HepG2 (cell line): Measurements from ENCODE around the gene CFAP119. TPM values are rescaled to one million over a fixed set of nuclear protein-coding genes. Genes with fewer than 3 reads are reported as not detected.

Experiments
- ATAC-seq: fragments of 200-7000 bp; cut with Tn5 transposase; 3 replicates; pipeline ENCODE4 v1.9.1; 2020; ENCODE audit warnings: mild to moderate bottlenecking, moderate library complexity
- BruUV-seq: library from RNA; stranded (reverse); fragments of 400-500 nt; replicated peaks from 2 replicates; lab custom pipeline; 2021; lab: Mats Ljungman, UMichigan
- CTCF ChIA-PET: fragments of 300-600 bp; formaldehyde crosslinking; extraction: SDS; loops from one replicate; lab custom pipeline; 2021; ENCODE audit warnings: low total read pairs, inconsistent platforms, low intra/inter-chr PET ratio; lab: Yijun Ruan, JAX
- POLR2A ChIA-PET: fragments of 350-600 bp; sonication (Branson Sonifier 250); formaldehyde crosslinking; loops from one replicate; lab custom pipeline; 2020; ENCODE audit warnings: antibody characterized with exemption, inconsistent platforms; lab: Yijun Ruan, JAX
- DNase-seq: peaks from one replicate; pipeline ENCODE4 v3.0.0-alpha.2; 2015; ENCODE audit warnings: low spot score
- FAIRE-seq: peaks from 3 replicates; lab custom pipeline; 2011; peaks lifted over from hg19 to GRCh38; lab: Jason Lieb, UNC
- H2AFZ ChIP-seq: one replicate; pipeline ENCODE4 v1.6.1; 2011; ENCODE audit warnings: low read length, inconsistent platforms
- H3K27ac ChIP-seq: fragments of 300-600 bp; 3 replicates; pipeline ENCODE4 v1.8.0; 2011; ENCODE audit warnings: mixed run types, mild to moderate bottlenecking, mixed read lengths, low read length, inconsistent platforms; ENCODE audit not compliant: insufficient read depth; ENCODE audit errors: extremely low read length
- H3K27me3 ChIP-seq, 2 experiments: fragments of 200-600 bp in 1 of 2; 2 replicates in 1 of 2; 3 replicates in 1 of 2; pipeline versions ENCODE4 v1.6.0 to v1.8.0; 2011; ENCODE audit warnings: low read length in 2 of 2, mild to moderate bottlenecking in 2 of 2, moderate library complexity in 2 of 2, inconsistent platforms in 1 of 2; ENCODE audit not compliant: insufficient read depth in 2 of 2, control insufficient read depth in 1 of 2
- H3K36me3 ChIP-seq, 2 experiments: fragments of 200-600 bp in 1 of 2; replicated peaks in 1 of 2; 2 replicates in 1 of 2; 3 replicates in 1 of 2; pipeline versions ENCODE4 v1.5.1 to v1.8.0; 2011; ENCODE audit warnings: low read length in 2 of 2, inconsistent platforms in 1 of 2; ENCODE audit not compliant: insufficient read depth in 2 of 2, control insufficient read depth in 1 of 2
- H3K4me1 ChIP-seq: 2 replicates; pipeline ENCODE4 v1.5.1; 2012; ENCODE audit warnings: low read length, inconsistent platforms; ENCODE audit not compliant: insufficient read depth
- H3K4me2 ChIP-seq: 2 replicates; pipeline ENCODE4 v1.6.0; 2011; ENCODE audit warnings: low read depth, low read length, inconsistent platforms
- H3K4me3 ChIP-seq, 3 experiments: fragments of 200-600 bp in 1 of 3; sonication (generic), shearing (Covaris generic) in 1 of 3; replicated peaks in 1 of 3; 2 replicates each; pipeline ENCODE4 v1.5.1; 2011 to 2016; ENCODE audit warnings: low read length in 3 of 3, inconsistent platforms in 2 of 3, low read depth in 2 of 3, mild to moderate bottlenecking in 2 of 3, control low read depth in 1 of 3, mixed read lengths in 1 of 3; ENCODE audit not compliant: insufficient read depth in 1 of 3
- H3K79me2 ChIP-seq: one replicate; pipeline ENCODE4 v1.6.1; 2011; ENCODE audit warnings: low read length, inconsistent platforms; ENCODE audit not compliant: insufficient read depth
- H3K9ac ChIP-seq: 2 replicates; pipeline ENCODE4 v1.6.0; 2011; ENCODE audit warnings: mild to moderate bottlenecking, low read depth, low read length, inconsistent platforms; ENCODE audit not compliant: insufficient read depth
- H3K9me3 ChIP-seq: 2 replicates; pipeline ENCODE4 v1.5.1; 2012; ENCODE audit warnings: mild to moderate bottlenecking, low read length
- H4K20me1 ChIP-seq: 2 replicates; pipeline ENCODE4 v1.6.0; 2011; ENCODE audit warnings: inconsistent platforms, mild to moderate bottlenecking, low read length, moderate library complexity; ENCODE audit not compliant: insufficient read depth
- CREB1 ChIP-seq, 2 experiments: fragments of 450-650 bp in 1 of 2; IDR thresholded peaks; 2 replicates each; pipeline ENCODE4 v1.6.1; 2016 to 2017; ENCODE audit warnings: control low read depth in 1 of 2, mild to moderate bottlenecking in 1 of 2, missing compliant biosample characterization in 1 of 2, missing genetic modification characterization in 1 of 2
- NRL ChIP-seq: sonication (generic); formaldehyde crosslinking; IDR thresholded peaks from 2 replicates; pipeline ENCODE4 v1.5.0; 2020; ENCODE audit warnings: missing genetic modification reagents, mild to moderate bottlenecking, moderate library complexity, borderline replicate concordance
- RXRA ChIP-seq: sonication (generic); formaldehyde crosslinking; IDR thresholded peaks from 2 replicates; pipeline ENCODE4 v1.5.1; 2020; ENCODE audit warnings: missing genetic modification reagents
- ZBTB20 ChIP-seq: sonication (generic); formaldehyde crosslinking; IDR thresholded peaks from 2 replicates; pipeline ENCODE4 v1.8.1; 2023; ENCODE audit warnings: missing genetic modification reagents, low read depth, mild to moderate bottlenecking, borderline replicate concordance
- ZFP82 ChIP-seq: sonication (generic); formaldehyde crosslinking; IDR thresholded peaks from 2 replicates; pipeline ENCODE4 v1.5.1; 2020; ENCODE audit warnings: mild to moderate bottlenecking, missing genetic modification reagents, borderline replicate concordance
- WGBS: methylation state at CpG from one replicate; pipeline ENCODE4 v1.1.6; 2017; ENCODE audit warnings: low lambda C conversion rate; 5-methylcytosine and 5-hydroxymethylcytosine counted together
- in situ Hi-C: cut with HindIII; loops from 2 replicates; pipeline ENCODE4 v1.10.0; 2017; ENCODE audit warnings: low pct_unique_long_range_greater_than_20kb; ENCODE audit not compliant: extremely low pct_ligation_motif_present
- intact Hi-C: fragments of 100-400 bp; cut with micrococcal nuclease; formaldehyde crosslinking; loops from one replicate; pipeline ENCODE4 v1.10.0; 2022; ENCODE audit not compliant: unreplicated experiment
- polyA plus RNA-seq, 8 experiments: library from polyadenylated mRNA; depleted of rRNA in 3 of 8; stranded (reverse) in 7 of 8; unstranded in 1 of 8; fragments of >200 nt; fragmentation: Illumina TruSeq in 4 of 8; extraction: Trizol in 4 of 8; gene quantifications; 2 replicates each; pipeline versions ENCODE4 v1.2.1 to v1.2.3, GENCODE V29; 2011 to 2016; ENCODE audit warnings: low read depth in 4 of 8, missing spikeins in 1 of 8, mixed read lengths in 1 of 8; ENCODE audit not compliant: insufficient read depth in 1 of 8
- total RNA-seq, 5 experiments: library from RNA; depleted of rRNA; stranded (reverse); fragments of >200 nt; fragmentation: Illumina TruSeq; extraction: Trizol; gene quantifications; 2 replicates each; pipeline ENCODE4 v1.2.3, GENCODE V29; 2016; ENCODE audit warnings: low read depth in 1 of 5

The CFAP119 gene
- total and polyA plus RNA-seq, 2 of the 13 experiments (the other 11 are each of a cell fraction or from before 2014, with no cell fraction given), result 6.4 TPM

DNA sequence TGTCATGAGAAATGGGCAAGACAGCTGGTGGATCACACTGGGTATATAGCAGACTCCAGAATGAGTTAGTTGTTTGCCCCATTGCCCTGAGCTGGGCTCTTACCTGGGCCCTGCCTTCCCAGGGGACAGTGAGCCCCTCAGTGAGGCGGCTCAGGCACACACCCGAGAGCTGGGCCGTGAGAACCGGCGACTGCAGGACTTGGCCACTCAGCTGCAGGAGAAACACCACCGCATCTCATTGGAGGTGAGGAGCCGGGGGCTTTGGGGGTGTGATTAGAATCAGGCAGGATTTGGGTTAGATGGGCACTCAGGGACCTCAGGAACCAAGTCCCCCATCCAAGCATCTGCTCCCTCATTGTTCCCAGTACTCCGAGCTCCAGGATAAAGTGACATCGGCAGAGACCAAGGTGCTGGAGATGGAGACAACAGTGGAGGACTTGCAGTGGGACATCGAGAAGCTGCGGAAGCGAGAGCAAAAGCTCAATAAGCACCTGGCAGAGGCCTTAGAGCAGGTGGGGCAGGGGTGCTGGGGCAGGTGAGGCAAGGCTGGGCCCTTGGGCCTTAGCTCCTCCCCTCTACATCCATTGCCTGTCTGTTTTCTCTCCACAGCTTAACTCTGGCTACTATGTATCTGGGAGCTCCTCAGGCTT is 3.1 kb upstream of the CFAP119 start:
- Histone ChIP-seq H3K36me3 (peaks cover 50 to 62% of the 10 kb centered on the region in 2 experiments), H3K4me2 (no peak overlapping the region), H3K27ac (no peak overlapping the region), H3K9ac (no peak overlapping the region), H3K9me3 (no peaks in the 10 kb centered on the region), H3K4me1 (peaks cover 29% of the 10 kb centered on the region), H3K27me3 (no peaks in the 10 kb centered on the region; a peak in 1 of 5 replicates), H3K79me2 (peaks cover 19% of the 10 kb centered on the region), H2AFZ (no peak overlapping the region), H3K4me3 (no peak overlapping the region), H4K20me1 (no peaks in the 10 kb centered on the region)
- TF ChIP-seq RXRA (CRISPR knock-in tag), result 0 out of 2 replicates have a peak, but pooled peaks have one; percentile 3
- TF ChIP-seq CREB1 (IDR thresholded peaks at IDR 0.05), result no peak
- no peak for TF ChIP-seq CREB1 (CRISPR knock-in tag; IDR thresholded peaks at IDR 0.05)
- ChIA-PET POLR2A (interaction anchor here (1.3 to 1.5 kb wide), 2 partner anchors 10 to 17 kb away, joined by 6 to 10 read pairs; partner anchors contain the start of gene PHKG2), CTCF (no interaction called here)
- no TSS peak for BruUV-seq
- DNase-seq, result no peak
- in situ Hi-C loops (no loop called here), intact Hi-C loops (no loop called here)
- FAIRE-seq, result no peak
- WGBS, result over 99% methylated on average over 12 of the region's 12 CpGs
- no peak for ATAC-seq

DNA sequence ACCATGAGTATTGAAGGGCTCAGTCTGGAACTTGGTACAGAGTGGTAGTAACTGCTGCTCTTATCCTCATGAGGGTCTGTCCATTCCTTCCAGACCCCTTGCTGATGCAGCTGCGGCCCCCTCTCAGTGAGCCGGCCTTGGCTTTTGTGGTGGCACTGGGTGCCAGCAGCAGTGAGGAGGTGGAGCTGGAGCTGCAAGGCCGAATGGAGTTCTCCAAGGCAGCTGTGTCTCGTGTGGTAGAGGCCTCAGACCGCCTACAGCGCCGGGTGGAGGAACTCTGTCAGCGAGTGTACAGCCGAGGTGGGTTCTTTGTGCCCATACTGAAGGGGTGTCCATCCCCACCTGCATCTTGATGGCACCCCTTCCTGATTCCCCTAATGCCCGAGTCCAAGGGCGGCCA is 2.2 kb upstream of the CFAP119 start:
- H2AFZ ChIP-seq, result no peak overlapping the region
- ChIA-PET CTCF (no interaction called here), POLR2A (interaction anchor here (1.7 kb wide), 1 partner anchor 16 kb away, joined by 5 read pairs; the partner anchor contains the start of gene PHKG2)
- 90% methylated on average over 11 of the region's 11 CpGs for WGBS
- peaks cover 29% of the 10 kb centered on the region for H3K4me1 ChIP-seq
- H3K4me2 ChIP-seq, result peak overlapping the region; percentile 96; the same call in 1 of the 2 replicates
- BruUV-seq, result no TSS peak
- H3K9ac ChIP-seq, result no peak overlapping the region; the same call in 1 of the 2 replicates
- TF ChIP-seq ZFP82 (CRISPR knock-in tag) (no peak), ZBTB20 (CRISPR knock-in tag) (no peak), NRL (0 out of 2 replicates have a peak, but pooled peaks have one; percentile 10)
- no peak overlapping the region for H3K27ac ChIP-seq
- ATAC-seq (no peak), DNase-seq (no peak), FAIRE-seq (no peak)
- in situ Hi-C loops (no loop called here), intact Hi-C loops (no loop called here)
- H3K9me3 ChIP-seq, result no peaks in the 10 kb centered on the region
- no peaks in the 10 kb centered on the region; a peak in 1 of 5 replicates for H3K27me3 ChIP-seq
- peaks cover 44 to 54% of the 10 kb centered on the region in 2 experiments for H3K36me3 ChIP-seq
- no peaks in the 10 kb centered on the region for H4K20me1 ChIP-seq
- H3K4me3 ChIP-seq, result no peak overlapping the region
- peaks cover 19% of the 10 kb centered on the region for H3K79me2 ChIP-seq
